GM12878 (cell line): ENCODE data around the gene SUCO. TPM values are rescaled to one million over a fixed set of nuclear protein-coding genes. Genes with fewer than 3 reads are reported as not detected.

ENCODE experiments used
- EZH2 ChIP-seq: IDR thresholded peaks from 2 replicates; pipeline ENCODE4 v1.6.1; 2012; ENCODE audit warnings: low read depth, mild to moderate bottlenecking, control low read depth, inconsistent platforms, low read length, borderline replicate concordance; ENCODE audit not compliant: control insufficient read depth
- MXI1 ChIP-seq: fragments of 150-350 bp; IDR thresholded peaks from 2 replicates; pipeline ENCODE4 v1.6.1; 2011; ENCODE audit warnings: low read depth, mild to moderate bottlenecking, inconsistent platforms, low read length, improper control_type of control experiment
- NBN ChIP-seq: fragments of 450-650 bp; IDR thresholded peaks from 2 replicates; pipeline ENCODE4 v1.6.1; 2016
- POLR2AphosphoS5 ChIP-seq: IDR thresholded peaks from 2 replicates; pipeline ENCODE4 v1.6.1; 2011; ENCODE audit warnings: mild to moderate bottlenecking, low read length, inconsistent platforms
- RB1 ChIP-seq: fragments of 450-650 bp; formaldehyde crosslinking; IDR thresholded peaks from 2 replicates; pipeline ENCODE4 v1.6.1; 2017; ENCODE audit warnings: mild to moderate bottlenecking, borderline replicate concordance
- polyA plus RNA-seq, 11 experiments: library from polyadenylated mRNA; depleted of rRNA in 4 of 11; unstranded in 6 of 11; stranded (reverse) in 5 of 11; fragments of >200 nt; fragmentation: Nextera tagmentation in 4 of 11; fragmentation: Illumina TruSeq in 1 of 11; extraction: Ambion mirVana in 4 of 11; extraction: Trizol in 1 of 11; gene quantifications; 1 replicate in 1 of 11; 2 replicates in 10 of 11; pipeline versions ENCODE4 v1.2.1 to v1.2.3, GENCODE V29; 2011 to 2016; ENCODE audit warnings: inconsistent platforms in 2 of 11, missing spikeins in 2 of 11, low read depth in 1 of 11
- total RNA-seq, 4 experiments: library from RNA; depleted of rRNA in 3 of 4; stranded (reverse); fragments of >200 nt in 3 of 4; fragmentation: Illumina TruSeq in 1 of 4; extraction: Trizol in 1 of 4; gene quantifications; 2 replicates each; pipeline versions ENCODE4 v1.2.1 to v1.2.3, GENCODE V29; 2013 to 2021
- TF ChIP-seq, protein P1 (sequence below): fragments of 450-650 bp; IDR thresholded peaks from 2 replicates; pipeline ENCODE4 v1.6.1; 2017; ENCODE audit warnings: mild to moderate bottlenecking, moderate library complexity
- TF ChIP-seq, protein P2 (sequence below): fragments of 450-650 bp; IDR thresholded peaks from 2 replicates; pipeline ENCODE4 v1.6.1; 2017; ENCODE audit warnings: antibody characterized with exemption, mild to moderate bottlenecking, moderate library complexity
- TF ChIP-seq, protein P3 (sequence below): fragments of 450-650 bp; IDR thresholded peaks from 2 replicates; pipeline ENCODE4 v1.6.1; 2016; ENCODE audit warnings: mild to moderate bottlenecking, moderate library complexity, borderline replicate concordance
- TF ChIP-seq, protein P4 (sequence below): IDR thresholded peaks from 2 replicates; pipeline ENCODE4 v1.6.1; 2012; ENCODE audit warnings: low read length, inconsistent platforms

SUCO gene
- total and polyA plus RNA-seq, 10 of the 15 experiments (the other 5 are each of a cell fraction or from before 2014, with no cell fraction given), result 1.7 to 15.3 (median 8.4) TPM

DNA sequence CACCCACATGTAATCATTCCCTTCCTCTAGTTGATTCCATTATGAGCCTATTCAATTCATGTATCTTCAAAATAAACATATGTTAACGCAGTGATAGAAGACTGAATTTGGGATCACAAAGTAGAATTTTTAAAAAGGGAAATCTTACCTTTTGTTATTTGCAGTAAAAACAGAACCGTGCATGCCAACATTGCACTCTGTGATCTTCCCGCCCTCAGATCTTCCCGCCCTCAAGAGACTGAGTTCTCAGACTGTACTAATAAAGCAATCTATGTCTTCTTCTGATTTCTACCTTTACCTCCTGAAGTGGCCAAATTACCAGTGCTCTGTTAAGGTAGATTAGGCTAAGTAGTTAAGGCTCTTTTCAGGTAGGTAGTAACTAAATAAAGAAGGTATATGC, 3.6 kb upstream of the SUCO start (continued):
- TF ChIP-seq, protein P1, sequence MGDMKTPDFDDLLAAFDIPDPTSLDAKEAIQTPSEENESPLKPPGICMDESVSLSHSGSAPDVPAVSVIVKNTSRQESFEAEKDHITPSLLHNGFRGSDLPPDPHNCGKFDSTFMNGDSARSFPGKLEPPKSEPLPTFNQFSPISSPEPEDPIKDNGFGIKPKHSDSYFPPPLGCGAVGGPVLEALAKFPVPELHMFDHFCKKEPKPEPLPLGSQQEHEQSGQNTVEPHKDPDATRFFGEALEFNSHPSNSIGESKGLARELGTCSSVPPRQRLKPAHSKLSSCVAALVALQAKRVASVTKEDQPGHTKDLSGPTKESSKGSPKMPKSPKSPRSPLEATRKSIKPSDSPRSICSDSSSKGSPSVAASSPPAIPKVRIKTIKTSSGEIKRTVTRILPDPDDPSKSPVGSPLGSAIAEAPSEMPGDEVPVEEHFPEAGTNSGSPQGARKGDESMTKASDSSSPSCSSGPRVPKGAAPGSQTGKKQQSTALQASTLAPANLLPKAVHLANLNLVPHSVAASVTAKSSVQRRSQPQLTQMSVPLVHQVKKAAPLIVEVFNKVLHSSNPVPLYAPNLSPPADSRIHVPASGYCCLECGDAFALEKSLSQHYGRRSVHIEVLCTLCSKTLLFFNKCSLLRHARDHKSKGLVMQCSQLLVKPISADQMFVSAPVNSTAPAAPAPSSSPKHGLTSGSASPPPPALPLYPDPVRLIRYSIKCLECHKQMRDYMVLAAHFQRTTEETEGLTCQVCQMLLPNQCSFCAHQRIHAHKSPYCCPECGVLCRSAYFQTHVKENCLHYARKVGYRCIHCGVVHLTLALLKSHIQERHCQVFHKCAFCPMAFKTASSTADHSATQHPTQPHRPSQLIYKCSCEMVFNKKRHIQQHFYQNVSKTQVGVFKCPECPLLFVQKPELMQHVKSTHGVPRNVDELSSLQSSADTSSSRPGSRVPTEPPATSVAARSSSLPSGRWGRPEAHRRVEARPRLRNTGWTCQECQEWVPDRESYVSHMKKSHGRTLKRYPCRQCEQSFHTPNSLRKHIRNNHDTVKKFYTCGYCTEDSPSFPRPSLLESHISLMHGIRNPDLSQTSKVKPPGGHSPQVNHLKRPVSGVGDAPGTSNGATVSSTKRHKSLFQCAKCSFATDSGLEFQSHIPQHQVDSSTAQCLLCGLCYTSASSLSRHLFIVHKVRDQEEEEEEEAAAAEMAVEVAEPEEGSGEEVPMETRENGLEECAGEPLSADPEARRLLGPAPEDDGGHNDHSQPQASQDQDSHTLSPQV, result no peak
- TF ChIP-seq EZH2 (no peak), MXI1 (no peak), NBN (no peak), RB1 (no peak), POLR2AphosphoS5 (no peak)
- TF ChIP-seq, protein P2, sequence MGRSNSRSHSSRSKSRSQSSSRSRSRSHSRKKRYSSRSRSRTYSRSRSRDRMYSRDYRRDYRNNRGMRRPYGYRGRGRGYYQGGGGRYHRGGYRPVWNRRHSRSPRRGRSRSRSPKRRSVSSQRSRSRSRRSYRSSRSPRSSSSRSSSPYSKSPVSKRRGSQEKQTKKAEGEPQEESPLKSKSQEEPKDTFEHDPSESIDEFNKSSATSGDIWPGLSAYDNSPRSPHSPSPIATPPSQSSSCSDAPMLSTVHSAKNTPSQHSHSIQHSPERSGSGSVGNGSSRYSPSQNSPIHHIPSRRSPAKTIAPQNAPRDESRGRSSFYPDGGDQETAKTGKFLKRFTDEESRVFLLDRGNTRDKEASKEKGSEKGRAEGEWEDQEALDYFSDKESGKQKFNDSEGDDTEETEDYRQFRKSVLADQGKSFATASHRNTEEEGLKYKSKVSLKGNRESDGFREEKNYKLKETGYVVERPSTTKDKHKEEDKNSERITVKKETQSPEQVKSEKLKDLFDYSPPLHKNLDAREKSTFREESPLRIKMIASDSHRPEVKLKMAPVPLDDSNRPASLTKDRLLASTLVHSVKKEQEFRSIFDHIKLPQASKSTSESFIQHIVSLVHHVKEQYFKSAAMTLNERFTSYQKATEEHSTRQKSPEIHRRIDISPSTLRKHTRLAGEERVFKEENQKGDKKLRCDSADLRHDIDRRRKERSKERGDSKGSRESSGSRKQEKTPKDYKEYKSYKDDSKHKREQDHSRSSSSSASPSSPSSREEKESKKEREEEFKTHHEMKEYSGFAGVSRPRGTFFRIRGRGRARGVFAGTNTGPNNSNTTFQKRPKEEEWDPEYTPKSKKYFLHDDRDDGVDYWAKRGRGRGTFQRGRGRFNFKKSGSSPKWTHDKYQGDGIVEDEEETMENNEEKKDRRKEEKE, result no peak
- TF ChIP-seq, protein P3, sequence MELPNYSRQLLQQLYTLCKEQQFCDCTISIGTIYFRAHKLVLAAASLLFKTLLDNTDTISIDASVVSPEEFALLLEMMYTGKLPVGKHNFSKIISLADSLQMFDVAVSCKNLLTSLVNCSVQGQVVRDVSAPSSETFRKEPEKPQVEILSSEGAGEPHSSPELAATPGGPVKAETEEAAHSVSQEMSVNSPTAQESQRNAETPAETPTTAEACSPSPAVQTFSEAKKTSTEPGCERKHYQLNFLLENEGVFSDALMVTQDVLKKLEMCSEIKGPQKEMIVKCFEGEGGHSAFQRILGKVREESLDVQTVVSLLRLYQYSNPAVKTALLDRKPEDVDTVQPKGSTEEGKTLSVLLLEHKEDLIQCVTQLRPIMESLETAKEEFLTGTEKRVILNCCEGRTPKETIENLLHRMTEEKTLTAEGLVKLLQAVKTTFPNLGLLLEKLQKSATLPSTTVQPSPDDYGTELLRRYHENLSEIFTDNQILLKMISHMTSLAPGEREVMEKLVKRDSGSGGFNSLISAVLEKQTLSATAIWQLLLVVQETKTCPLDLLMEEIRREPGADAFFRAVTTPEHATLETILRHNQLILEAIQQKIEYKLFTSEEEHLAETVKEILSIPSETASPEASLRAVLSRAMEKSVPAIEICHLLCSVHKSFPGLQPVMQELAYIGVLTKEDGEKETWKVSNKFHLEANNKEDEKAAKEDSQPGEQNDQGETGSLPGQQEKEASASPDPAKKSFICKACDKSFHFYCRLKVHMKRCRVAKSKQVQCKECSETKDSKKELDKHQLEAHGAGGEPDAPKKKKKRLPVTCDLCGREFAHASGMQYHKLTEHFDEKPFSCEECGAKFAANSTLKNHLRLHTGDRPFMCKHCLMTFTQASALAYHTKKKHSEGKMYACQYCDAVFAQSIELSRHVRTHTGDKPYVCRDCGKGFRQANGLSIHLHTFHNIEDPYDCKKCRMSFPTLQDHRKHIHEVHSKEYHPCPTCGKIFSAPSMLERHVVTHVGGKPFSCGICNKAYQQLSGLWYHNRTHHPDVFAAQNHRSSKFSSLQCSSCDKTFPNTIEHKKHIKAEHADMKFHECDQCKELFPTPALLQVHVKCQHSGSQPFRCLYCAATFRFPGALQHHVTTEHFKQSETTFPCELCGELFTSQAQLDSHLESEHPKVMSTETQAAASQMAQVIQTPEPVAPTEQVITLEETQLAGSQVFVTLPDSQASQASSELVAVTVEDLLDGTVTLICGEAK, result no peak
- TF ChIP-seq, protein P4, sequence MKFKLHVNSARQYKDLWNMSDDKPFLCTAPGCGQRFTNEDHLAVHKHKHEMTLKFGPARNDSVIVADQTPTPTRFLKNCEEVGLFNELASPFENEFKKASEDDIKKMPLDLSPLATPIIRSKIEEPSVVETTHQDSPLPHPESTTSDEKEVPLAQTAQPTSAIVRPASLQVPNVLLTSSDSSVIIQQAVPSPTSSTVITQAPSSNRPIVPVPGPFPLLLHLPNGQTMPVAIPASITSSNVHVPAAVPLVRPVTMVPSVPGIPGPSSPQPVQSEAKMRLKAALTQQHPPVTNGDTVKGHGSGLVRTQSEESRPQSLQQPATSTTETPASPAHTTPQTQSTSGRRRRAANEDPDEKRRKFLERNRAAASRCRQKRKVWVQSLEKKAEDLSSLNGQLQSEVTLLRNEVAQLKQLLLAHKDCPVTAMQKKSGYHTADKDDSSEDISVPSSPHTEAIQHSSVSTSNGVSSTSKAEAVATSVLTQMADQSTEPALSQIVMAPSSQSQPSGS, result no peak
